Activated CD8-positive, alpha-beta memory T cell treated with anti-CD3 and anti-CD28 coated beads, Interleukin-2, amount 50 U/mL, for 4 hours (primary cell): ENCODE measurements around the gene ELOVL5.
"Not testable (repeated sequence)": the region's sequence is repeated elsewhere in the genome, so short reads cannot be mapped to it uniquely, and the experiment has no call there.

ENCODE experiments used
- DNase-seq: peaks from one replicate; pipeline ENCODE4 v3.0.0-alpha.2; 2020

ELOVL5 gene

DNA sequence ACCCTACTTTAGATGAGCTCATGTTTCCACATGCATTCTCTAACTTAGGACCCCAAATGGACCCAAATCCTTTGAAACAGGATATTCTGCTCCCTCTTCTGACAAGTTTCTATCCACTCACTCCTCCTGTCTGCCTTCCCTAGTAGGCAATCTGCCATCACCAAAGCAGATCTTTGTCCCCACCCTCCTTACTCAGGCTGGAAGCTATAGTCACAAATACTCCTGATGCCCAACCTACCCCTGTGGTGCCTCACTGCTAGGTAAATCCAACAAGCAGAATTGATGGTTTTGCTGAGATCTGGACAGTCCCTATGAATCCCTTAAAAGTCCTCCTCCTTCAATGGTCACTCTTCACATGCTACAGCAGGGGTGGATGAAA, 21.7 kb downstream of the ELOVL5 start:
- no peak for DNase-seq

DNA sequence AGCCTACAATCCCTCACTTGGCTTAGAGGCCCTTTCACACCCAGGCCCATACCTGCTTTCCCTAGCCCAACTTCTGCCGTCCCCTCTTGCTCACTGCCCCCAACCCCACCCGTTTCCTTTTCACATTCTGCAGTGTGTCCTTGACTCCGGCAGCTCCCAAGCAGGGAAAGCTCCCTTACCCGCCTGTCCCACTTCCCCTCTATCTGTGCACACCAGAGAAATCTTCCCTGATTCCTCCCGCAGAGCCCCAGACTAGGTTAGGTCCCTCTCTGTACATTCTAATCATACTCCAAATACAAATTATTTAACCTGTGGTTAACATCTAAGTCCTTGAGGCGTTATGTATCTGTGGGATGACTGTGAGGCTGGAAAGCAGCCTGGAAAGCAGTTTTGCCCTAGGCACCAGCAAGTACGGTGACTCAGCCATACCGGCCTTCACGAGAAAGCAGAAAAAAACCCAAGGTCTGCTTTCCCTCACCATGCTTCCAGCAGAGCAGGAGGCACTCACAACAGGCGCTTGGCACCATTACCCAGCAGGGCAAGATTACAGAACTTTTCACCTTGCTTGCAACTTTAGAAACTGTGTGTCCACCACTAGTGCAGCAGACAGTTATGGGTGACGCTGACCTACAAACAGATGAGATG, 22.3 kb downstream of the ELOVL5 start:
- DNase-seq: no peak

DNA sequence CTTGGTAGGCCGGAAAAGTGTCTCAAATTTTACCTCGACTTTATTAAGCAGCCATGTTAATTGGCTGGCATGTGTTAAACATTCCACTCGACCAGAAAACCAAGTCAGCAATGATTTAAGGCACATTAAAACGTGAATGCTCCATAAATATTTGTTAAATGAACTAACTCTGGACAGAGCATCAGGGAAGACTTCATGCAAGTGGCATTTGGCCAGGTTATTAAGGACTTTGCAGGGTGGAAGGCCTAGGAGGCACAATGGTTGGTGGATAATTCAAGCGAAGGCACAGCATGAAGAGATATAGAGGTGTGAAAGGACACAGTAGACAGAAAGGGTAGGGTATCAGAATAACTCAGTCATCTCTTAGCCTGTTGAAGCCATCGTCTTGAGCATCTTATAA, 23.0 kb downstream of the ELOVL5 start:
- no peak for DNase-seq

DNA sequence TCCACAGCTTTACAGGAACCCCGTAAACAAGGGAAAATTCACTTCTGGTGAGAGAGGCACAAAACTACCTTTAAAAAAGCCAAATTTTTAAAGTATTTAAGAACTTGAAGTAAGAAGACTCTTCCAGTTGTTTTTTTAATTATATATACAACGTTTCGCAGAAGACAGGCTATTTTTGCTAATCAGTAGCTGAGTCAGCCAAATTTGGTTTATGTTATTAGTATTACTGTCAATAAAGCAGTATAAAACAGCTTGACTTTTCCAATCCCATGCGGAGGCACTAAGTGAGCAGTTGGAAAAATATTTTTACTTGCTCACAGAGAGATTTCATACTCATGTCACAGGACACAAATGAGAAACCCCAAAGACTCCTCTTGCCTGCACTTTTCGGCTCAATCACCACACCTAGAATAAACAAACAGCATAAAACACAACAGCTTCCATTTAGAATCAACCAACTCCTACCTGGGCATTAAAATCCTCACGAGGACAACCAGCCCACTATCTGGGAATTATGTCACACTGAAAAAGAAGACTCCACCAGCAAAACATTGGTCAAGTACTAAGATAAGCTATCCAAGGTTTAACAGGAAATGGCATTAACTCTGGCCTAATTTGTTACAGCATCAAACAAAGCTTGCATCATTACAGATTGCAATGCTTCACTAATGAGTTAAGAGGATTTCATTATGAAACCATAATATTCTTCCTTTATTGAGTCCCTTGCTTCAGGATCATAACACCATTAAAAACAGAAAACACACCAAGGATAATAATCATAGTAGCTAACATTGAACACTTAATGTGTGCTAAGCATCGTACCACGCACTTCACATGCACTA, 26.3 kb downstream of the ELOVL5 start:
- DNase-seq: no peak

DNA sequence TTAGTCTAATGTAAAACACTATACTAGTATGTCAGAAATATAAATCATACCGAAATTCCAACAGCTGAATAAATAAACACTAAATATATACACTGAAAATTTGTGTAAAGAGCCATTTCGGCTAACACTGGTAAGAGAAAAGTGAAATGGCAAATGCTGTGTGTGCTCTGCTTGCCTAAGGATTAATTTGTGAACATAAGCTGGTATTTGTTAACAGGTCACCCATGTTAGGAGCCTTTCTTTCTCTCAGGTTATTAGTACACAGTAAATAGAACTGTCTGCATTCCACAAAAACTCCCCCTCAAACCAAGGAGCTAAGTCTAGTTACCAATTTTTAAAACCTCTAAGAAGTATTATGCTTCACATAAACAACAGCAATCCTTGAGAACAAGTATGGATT, 27.0 kb downstream of the ELOVL5 start:
- no peak for DNase-seq

DNA sequence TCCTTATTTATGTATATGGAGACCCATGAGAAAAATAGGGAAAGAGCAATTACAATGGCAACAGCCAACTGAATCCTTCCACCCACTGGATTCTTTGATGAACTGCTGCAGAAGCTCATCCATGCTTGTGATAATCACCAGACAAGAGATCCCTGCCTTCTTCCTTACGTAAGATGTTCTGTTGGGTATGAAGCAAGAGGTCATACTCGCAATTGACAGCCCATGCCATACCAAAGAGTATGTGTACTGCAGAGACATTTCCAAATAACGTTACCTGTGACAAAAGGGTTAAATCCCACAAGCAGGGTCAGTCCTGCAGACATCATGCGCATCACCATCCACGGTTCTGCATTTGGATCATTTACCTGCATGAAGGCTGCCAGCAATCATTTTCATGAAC, 27.8 kb downstream of the ELOVL5 start:
- no peak for DNase-seq

DNA sequence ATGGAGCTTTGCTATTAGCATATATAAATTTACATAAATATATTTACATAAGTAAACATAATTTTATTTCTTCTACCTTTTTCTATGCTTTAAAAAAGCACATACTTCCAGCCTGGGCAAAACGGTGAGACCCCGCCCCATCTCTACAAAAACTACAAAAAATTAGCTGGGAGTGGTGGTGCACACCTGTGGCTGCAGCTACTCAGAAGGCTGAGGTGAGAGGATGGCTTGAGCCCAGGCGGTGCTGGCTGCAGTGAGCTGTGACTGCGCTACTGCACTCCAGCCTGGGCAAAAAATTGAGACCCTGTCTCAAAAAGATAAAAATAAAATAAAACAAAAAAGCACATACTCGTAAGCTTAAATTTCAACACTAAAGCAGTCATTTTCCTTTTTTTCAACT, 30.3 kb downstream of the ELOVL5 start:
- no peak for DNase-seq

DNA sequence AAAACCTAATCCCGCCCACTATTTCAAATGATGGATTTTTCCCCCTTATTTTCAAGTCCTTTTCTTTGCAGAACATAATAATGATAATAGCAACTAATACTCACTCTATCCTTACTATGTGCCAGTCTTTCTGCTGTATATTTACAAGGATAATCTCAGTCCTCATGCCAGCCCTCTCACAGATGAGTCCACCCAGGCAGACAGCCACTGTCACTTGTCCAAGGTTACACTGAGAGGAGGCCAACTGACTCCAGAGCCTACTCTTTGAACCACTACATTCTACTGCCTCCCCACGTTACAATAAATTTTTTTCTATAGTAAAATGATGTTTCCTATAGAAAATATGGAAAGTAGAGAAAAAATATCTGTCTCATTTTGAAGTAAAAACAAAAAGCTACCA, 30.9 kb downstream of the ELOVL5 start:
- DNase-seq: no peak

DNA sequence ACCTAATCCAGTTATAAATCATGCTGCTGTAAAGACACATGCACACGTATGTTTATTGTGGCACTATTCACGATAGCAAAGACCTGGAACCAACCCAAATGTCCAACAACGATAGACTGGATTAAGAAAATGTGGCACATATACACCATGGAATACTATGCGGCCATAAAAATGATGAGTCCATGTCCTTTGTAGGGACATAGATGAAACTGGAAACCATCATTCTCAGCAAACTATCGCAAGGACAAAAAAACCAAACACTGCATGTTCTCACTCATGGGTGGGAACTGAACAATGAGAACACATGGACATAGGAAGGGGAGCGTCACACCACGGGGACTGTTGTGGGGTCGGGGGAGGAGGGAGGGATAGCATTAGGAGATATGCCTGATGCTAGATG, 31.5 kb downstream of the ELOVL5 start:
- not testable (repeated sequence) for DNase-seq

DNA sequence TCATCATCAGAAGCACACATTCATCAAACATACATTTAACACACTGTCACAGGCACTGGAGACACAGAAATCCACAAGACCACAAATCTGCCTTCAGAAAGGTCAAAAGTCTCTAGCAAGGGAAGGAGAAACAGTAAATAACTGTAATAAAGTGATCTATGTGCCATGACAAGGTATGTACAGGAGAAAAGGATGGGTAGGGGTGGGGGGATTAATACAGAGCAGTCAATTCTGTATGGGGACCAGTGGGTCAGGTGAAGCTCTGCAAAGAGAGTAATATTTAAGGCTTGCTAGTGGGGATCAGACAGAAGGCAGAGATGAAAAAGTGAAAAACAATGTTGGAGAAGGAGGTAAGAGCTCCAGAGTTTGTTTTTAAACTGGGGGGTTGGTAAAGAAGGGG, 32.6 kb downstream of the ELOVL5 start:
- no peak for DNase-seq

DNA sequence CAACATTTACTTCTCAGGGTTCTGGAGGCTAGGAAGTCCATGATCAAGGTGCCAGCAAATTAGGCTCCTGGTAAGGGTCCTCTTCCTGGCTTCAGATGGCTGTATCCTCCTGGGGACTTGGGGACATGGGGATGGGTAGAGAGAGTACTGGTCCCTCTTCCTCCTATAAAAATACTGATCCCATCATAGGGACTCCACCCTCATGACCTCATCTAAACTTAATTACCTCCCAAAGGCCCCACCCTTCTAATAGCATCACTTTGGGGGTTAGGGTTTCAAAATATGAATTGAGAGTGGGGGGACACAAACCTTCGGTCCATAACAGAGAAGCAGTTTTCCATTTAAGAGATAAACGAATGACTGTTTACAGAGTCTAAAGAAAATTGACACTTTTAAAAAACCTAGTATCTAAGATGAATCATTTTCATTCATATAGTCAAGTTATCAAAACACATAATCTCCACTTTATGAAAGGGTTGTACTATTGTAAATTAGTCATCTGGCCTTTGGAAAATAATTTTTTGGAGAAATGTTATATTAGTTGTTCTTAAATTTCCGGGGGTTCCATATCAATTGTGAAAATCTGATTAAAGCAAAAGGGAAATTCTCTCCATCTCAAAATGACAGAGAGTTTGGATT, 33.5 kb downstream of the ELOVL5 start:
- no peak for DNase-seq

DNA sequence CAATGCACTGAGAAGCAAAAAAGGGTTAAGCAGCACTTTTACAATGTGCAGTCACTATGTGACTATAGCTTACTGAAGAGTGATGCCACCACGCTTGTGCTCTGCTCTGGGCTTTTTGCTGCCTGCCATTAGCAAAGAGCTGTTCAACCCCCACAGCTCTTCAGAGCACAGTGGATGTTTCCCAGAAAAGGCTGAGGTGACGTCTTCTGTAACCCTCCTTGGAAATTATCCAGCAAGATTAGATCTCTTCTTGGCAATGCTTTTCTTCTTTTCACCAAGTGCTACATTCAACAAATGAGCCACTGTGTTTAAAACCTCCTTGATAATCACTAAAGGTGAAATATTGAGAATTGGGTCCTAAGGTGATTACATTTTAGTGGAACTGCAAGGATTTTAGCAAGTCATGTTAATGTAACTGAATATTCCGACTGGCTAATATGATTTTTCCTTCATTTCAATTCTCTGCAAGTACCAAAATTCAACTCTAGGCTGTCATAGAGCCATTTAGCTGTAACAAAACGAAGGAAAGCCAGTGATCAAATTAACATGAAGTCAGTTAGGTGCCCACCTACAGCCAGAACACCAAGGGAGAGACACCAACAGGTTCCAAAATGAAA, 34.9 kb downstream of the ELOVL5 start:
- no peak for DNase-seq

DNA sequence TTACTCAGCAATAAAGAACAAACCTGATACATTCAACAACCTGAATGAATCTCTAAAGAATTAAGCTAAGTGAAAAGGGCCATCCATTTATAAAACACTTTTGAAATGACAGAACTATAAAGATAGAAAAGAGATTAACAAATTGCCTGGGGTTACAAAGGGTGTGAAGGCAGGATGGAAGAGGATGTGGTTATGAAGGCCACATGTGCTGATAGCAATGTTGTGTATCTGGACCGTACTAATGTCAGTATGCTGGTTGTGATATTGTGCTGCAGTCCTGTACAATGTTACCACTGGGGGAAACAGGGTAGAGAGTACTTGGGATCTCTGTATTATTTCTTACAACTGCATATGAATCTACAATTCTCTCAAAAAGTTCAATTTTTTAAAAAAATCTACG, 36.4 kb downstream of the ELOVL5 start:
- no peak for DNase-seq

DNA sequence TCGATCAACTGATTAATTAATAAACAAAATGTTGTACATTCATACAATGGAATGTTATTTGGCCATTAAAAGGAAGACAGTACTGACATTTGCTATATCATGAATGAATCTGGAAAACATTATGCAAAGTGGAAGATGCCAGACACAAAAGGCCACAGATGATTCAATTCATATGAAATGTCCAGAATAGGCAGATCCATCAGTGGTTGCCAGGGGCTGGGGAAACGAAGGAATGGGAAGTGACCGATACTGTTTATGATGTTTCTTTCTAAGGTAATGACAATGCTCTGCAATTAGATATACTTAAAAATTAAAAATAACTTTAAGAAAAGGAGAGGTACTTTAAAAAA, 37.2 kb downstream of the ELOVL5 start:
- DNase-seq: no peak

DNA sequence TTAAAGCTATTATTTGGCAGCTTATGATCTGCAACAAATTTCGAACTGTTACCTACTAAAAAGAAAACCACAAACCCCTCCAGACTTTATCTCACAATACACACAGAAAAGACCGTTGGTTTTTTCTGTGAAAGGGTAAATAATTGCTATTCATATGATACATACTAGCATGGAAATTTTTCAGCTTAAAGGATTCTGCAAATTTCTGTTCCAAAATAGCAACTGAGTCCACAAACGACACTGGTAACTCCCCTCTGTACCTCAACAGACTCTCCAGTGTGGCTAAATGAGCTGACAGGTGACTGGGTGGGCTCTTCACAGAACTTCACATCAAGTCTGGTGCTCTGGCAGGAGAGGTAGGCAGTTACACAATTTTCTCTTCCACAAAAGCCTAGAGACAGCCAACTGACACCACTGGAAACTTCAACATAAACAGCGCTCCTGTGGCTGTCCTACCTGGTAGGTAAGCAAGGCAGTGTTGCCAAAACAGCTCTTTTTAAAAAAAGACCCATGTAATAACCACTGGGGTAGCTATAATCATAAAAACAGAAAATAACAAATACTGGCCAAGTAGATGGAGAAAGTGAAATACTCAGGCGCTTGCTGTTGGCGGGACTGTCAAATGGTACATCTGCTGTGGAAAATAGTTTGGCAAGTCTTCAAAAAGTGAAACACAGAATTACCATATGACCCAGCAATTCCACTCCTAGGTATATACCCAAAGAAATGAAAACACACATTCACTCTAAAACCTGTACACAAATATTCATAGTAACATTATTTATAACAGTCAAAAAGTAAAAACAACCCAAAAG, 37.8 kb downstream of the ELOVL5 start:
- no peak for DNase-seq

DNA sequence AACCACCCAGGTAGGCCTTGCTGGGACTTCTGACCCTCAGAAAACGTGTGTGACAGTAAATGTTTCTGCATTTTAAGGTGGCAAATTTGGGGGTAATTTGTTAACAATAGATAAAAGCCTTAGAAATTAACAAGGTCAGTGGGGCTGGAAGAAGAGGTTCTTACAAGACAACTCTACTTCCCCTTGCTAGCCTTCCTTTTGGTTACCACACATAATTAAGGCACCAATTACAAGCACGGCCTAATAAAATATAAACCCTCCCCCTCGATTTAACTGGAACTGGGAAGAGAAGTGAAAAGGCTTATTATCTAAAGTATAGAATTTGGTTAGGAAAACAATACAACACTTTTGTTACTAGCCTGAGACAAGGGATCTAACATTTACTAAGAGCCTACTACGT, 38.8 kb downstream of the ELOVL5 start:
- no peak for DNase-seq

DNA sequence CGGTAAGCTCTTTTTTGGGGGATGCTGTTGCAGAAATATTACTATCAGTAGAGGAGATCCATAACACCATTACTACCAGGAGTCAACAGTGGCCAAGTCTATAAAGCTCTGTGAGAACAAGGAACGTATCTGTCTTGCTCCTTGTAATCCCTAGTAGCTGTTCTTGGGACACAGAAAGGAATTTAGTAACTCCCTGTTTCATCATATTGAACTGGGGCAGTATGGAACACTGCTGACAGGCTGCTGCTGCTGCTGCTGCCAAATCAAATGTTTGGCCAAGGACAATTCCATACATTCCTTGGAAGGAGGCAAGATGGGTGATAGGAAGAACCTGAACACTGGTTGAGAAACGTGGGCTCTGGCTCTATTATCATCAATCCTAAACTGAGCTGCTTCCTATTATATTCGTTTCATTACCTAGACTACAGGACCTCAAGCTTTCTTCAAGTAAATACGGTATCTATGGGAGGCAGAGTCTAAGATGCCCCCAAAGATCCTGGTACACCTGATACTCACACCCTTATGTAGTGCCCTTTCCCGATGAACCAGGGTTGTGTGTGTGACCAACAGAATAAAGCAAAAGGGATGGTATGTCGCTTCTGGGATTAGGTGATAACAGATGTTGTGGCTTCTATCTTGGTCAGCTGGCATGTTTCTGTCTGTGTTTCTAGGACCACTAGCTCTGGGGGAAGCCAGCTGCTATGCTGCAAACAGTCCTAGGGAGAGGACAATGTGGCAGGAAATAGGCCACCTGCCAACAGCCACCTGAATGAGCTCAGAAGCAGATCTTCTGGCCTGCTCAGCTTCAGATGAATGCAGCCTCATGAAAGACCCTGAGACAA, 39.5 kb downstream of the ELOVL5 start:
- DNase-seq: no peak

DNA sequence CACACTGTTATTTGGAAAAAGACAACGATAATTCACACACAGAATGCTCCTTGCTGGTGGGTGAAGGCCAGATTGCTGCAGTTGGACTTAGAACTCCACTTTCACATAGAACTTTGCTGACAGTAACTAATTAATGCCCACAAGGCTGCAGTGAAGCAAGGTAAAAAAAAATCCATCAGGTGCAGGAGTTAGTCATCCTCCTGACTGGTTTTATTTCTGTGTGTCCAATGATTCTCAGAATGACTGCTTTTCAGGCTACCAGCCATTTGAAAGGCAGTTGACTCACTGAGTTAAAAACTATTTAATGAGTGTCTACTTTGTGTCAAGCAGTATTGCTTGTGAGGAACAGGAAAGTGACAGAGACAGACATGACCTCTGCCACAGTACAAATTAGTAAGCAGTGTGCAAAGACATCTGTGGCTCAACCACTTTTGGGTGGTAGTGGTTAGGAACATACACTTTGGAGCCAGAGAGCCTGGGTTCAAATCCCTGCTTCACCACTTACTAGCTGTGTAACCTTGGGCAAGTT, 41.9 kb downstream of the ELOVL5 start:
- DNase-seq: no peak

DNA sequence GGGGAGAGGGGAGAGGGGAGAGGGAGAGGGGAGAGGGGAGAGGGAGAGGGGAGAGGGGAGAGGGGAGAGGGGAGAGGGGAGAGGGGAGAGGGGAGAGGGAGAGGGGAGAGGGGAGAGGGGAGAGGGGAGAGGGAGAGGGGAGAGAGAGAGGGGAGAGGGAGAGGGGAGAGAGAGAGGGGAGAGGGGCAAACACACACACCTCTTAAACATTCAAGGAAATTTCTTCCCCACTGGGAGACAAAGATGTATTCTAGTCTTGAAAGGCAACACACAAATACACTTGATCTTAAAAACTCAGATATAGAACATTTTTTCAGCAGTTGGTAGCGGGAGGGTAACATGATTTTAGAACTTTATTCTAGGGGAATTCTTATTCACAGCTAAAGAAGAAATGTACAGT, 42.5 kb downstream of the ELOVL5 start:
- not testable (repeated sequence) for DNase-seq

DNA sequence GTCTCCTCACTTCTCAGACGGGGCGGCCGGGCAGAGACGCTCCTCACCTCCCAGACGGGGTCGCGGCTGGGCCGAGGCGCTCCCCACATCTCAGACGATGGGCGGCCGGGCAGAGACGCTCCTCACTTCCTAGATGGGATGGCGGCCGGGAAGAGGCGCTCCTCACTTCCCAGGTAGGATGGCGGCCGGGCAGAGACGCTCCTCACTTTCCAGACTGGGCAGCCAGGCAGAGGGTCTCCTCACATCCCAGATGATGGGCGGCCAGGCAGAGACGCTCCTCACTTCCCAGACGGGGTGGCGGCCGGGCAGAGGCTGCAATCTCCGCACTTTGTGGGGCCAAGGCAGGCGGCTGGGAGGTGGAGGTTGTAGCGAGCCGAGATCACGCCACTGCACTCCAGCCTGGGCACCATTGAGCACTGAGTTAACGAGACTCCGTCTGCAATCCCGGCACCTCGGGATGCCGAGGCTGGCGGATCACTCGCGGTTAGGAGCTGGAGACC, 43.2 kb downstream of the ELOVL5 start:
- not testable (repeated sequence) for DNase-seq

DNA sequence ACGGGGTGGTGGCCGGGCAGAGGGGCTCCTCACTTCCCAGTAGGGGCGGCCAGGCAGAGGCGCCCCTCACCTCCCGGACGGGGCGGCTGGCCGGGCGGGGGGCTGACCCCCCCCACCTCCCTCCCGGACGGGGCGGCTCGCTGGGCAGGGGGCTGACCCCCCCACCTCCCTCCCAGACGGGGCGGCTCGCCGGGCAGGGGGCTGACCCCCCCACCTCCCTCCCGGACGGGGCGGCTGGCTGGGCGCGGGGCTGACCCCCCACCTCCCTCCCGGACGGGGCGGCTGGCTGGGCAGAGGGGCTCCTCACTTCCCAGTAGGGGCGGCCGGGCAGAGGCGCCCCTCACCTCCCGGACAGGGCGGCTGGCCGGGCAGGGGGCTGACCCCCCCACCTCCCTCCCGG, 43.8 kb downstream of the ELOVL5 start:
- DNase-seq: not testable (repeated sequence)
